ENCODE measurements around the gene PRG2. TPM values are rescaled to one million over a fixed set of nuclear protein-coding genes. Genes with fewer than 3 reads are reported as not detected.

Gene PRG2, protein sequence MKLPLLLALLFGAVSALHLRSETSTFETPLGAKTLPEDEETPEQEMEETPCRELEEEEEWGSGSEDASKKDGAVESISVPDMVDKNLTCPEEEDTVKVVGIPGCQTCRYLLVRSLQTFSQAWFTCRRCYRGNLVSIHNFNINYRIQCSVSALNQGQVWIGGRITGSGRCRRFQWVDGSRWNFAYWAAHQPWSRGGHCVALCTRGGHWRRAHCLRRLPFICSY
- total RNA-seq = 1.0 TPM

DNA sequence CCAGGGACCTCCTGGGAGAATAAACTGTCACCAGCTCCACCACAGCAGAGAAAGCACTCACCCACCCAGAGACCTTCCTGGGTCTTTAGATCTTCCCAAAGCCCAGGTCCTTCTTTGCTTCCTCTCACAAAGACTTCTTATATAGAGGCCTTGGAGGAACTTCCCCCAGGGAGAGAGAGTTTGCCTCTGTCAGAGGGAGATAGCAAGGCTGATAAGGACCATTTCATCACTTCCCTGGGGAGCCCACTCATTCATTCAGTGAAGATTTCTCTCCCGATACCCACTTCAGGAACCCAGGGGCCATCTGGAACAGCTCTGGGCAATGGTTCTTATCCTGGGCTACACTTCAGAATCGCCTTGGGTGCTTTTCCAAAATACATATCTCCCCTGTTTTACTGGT lies at the start of gene PRG2:
PRG2 (minus strand) TSS at position 116 of the 400 bp plus-strand sequence. CDS start 706 bp downstream, outside the sequence.
- no peak within 1 kb of the TSS for H3K27ac ChIP-seq (ENCODE audit: low read depth, low read length)
- peaks cover 10 to 22% (median 13%) of the 10 kb centered on the region in 3 donors for H3K4me1 ChIP-seq (ENCODE audit: control insufficient read depth in 3 of 3, insufficient read depth in 3 of 3, low read length in 3 of 3)
- no peaks in the 10 kb centered on the region for H3K36me3 ChIP-seq (ENCODE audit: control insufficient read depth in 3 of 3, insufficient read depth in 3 of 3, low read length in 3 of 3)
- no peak within 1 kb of the TSS for H3K9ac ChIP-seq (ENCODE audit: low read depth in 1 of 3, low read length in 3 of 3)
- no peaks in the 10 kb centered on the region for H3K27me3 ChIP-seq (ENCODE audit: control insufficient read depth in 3 of 3, insufficient read depth in 3 of 3, low read length in 3 of 3)
- H3K9me3 ChIP-seq (ENCODE audit: control insufficient read depth in 3 of 3, low read length in 3 of 3) = no peaks in the 10 kb centered on the region
- no peak within 1 kb of the TSS for H3K4me3 ChIP-seq (ENCODE audit: low read length in 3 of 3)

DNA sequence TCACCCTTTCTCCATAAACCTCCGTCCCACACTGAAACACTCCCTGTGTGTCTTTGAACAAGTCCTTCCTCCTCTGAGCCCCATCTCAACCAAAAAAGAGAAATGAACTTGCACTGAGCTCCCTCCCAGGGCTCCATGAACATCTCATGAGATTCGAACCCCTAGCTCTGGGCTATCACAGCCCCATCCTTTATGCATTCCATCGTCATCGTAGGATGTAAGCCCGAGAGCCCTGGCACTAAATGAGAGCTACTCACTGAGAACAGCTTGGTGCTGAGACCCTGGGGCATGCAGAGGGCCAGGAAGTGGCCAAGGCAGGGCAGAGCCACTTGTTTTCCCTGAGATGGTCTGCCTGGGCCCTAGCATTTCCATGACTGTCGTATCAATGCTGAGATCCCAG lies 49.3 kb upstream of the PRG2 start:
- Histone ChIP-seq H3K9me3 (ENCODE audit: control insufficient read depth in 3 of 3, low read length in 3 of 3) (no peaks in the 10 kb centered on the region), H3K4me1 (ENCODE audit: control insufficient read depth in 3 of 3, insufficient read depth in 3 of 3, low read length in 3 of 3) (no peaks in the 10 kb centered on the region), H3K36me3 (ENCODE audit: control insufficient read depth in 3 of 3, insufficient read depth in 3 of 3, low read length in 3 of 3) (no peaks in the 10 kb centered on the region), H3K27ac (ENCODE audit: low read depth, low read length) (no peak overlapping the region), H3K4me3 (ENCODE audit: low read length in 3 of 3) (no peak overlapping the region), H3K9ac (ENCODE audit: low read depth in 1 of 3, low read length in 3 of 3) (no peak overlapping the region), H3K27me3 (ENCODE audit: control insufficient read depth in 3 of 3, insufficient read depth in 3 of 3, low read length in 3 of 3) (no peaks in the 10 kb centered on the region)

DNA sequence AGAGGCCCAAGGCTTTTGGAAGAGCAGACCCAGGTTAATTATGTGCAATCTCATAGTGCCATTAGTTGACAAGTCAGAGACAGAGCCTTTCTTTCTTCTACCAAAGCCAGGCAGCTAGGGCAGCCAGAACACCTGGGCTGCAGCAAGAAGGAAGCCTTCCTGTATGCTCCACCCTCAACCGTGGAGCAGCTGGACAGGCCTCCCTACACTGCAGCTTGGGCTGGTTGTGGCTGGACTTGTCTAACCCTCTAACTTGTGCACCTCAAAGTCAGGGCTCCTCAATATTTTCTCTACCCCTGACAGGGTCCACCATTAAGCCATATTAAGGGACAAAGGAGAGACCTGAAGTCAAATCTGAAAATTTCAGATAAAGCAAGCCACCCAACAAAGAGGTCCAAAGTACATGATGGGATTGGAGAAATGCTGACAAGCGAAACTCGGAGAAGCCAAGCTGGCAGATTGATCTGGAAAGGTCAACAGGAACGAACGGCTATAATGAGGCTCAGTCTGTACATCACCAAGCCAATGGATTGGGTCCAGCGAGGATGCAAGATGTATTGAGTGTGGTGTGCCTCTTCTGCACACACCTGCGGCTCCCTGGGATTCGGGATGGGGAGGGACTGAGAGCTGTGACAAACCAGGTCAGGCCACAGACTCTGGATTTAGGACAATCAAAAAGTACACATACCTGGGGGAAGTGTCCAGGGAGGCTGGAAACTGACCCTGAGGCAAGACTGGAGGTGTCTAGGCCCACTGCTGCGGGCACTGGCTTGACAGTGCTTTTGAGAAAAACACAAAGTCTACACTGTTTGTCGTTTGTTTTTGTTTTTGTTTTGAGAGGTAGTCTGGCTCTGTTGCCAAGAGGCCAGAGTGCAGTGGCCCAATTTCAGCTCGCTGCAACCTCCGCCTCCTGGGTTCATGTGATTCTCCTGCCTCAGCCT lies 48.2 kb upstream of the PRG2 start:
- Histone ChIP-seq H3K4me3 (ENCODE audit: low read length in 3 of 3) (no peak overlapping the region), H3K27ac (ENCODE audit: low read depth, low read length) (no peak overlapping the region), H3K9me3 (ENCODE audit: control insufficient read depth in 3 of 3, low read length in 3 of 3) (no peaks in the 10 kb centered on the region), H3K36me3 (ENCODE audit: control insufficient read depth in 3 of 3, insufficient read depth in 3 of 3, low read length in 3 of 3) (no peaks in the 10 kb centered on the region), H3K27me3 (ENCODE audit: control insufficient read depth in 3 of 3, insufficient read depth in 3 of 3, low read length in 3 of 3) (no peaks in the 10 kb centered on the region), H3K4me1 (ENCODE audit: control insufficient read depth in 3 of 3, insufficient read depth in 3 of 3, low read length in 3 of 3) (no peaks in the 10 kb centered on the region), H3K9ac (ENCODE audit: low read depth in 1 of 3, low read length in 3 of 3) (no peak overlapping the region)

GRCh38 chr11:57436031-57436430 lies 45.6 kb upstream of the PRG2 start:
- no peaks in the 10 kb centered on the region for H3K9me3 ChIP-seq (ENCODE audit: control insufficient read depth in 3 of 3, low read length in 3 of 3)
- no peak overlapping the region for H3K4me3 ChIP-seq (ENCODE audit: low read length in 3 of 3)
- H3K36me3 ChIP-seq (ENCODE audit: control insufficient read depth in 3 of 3, insufficient read depth in 3 of 3, low read length in 3 of 3) = no peaks in the 10 kb centered on the region
- no peaks in the 10 kb centered on the region for H3K27me3 ChIP-seq (ENCODE audit: control insufficient read depth in 3 of 3, insufficient read depth in 3 of 3, low read length in 3 of 3)
- H3K27ac ChIP-seq (ENCODE audit: low read depth, low read length) = no peak overlapping the region
- H3K9ac ChIP-seq (ENCODE audit: low read depth in 1 of 3, low read length in 3 of 3) = no peak overlapping the region
- no peaks in the 10 kb centered on the region for H3K4me1 ChIP-seq (ENCODE audit: control insufficient read depth in 3 of 3, insufficient read depth in 3 of 3, low read length in 3 of 3)

DNA sequence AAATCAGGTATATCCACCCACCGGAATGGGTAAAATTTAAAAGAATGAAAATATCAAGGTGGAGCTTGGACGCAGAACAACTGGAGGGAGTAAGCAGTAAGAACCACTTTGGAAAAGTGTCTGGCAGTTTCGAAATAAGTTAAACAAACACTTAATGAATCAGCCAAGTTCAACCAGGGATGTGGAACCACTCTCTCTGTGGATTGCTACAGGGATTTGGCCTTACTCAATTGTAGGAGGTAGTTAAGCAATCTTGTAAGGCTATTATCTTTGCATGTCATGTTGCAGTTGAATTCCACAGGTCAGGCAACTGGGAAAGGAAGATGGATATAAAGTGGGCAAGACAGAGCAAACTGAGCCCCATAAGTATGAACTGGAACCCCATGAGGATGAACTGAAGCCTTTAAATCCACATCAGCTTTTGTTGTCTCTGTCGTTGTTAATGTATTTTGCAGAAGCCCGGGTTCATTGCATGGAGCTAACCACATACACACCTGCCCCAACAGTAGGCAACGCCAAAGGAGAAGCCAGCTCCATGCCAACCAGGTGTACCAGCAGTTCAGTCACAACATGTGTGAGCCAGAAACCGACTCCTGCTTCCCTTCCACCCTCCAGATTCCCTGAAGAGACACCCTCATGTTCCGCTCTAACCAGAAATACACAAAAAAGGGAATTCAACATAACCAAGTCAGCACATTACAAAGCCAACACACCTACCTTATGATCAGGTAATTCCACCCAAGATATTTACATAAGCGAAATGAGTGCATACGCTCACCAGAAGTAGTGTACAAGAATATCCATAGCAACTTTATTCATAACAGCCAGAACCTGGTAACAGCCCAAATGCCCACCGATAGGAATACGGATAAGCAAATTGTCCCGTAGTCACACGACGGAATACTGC lies 44.4 kb upstream of the PRG2 start:
- H3K27ac ChIP-seq (ENCODE audit: low read depth, low read length) = peak overlapping the region; percentile 22
- H3K9me3 ChIP-seq (ENCODE audit: control insufficient read depth in 3 of 3, low read length in 3 of 3) = no peaks in the 10 kb centered on the region

GRCh38 chr11:57432714-57433163 lies 42.3 kb upstream of the PRG2 start:
- Histone ChIP-seq H3K36me3 (ENCODE audit: control insufficient read depth in 3 of 3, insufficient read depth in 3 of 3, low read length in 3 of 3) (no peaks in the 10 kb centered on the region), H3K27me3 (ENCODE audit: control insufficient read depth in 3 of 3, insufficient read depth in 3 of 3, low read length in 3 of 3) (no peaks in the 10 kb centered on the region), H3K9me3 (ENCODE audit: control insufficient read depth in 3 of 3, low read length in 3 of 3) (no peaks in the 10 kb centered on the region), H3K4me3 (ENCODE audit: low read length in 3 of 3) (no peak overlapping the region), H3K27ac (ENCODE audit: low read depth, low read length) (no peak overlapping the region), H3K9ac (ENCODE audit: low read depth in 1 of 3, low read length in 3 of 3) (no peak overlapping the region), H3K4me1 (ENCODE audit: control insufficient read depth in 3 of 3, insufficient read depth in 3 of 3, low read length in 3 of 3) (peaks cover 8 to 9% (median 9%) of the 10 kb centered on the region in 3 donors)

More for the DNA sequence above, 44.4 kb upstream of the PRG2 start:
- Histone ChIP-seq H3K4me3 (ENCODE audit: low read length in 3 of 3) (no peak overlapping the region), H3K27me3 (ENCODE audit: control insufficient read depth in 3 of 3, insufficient read depth in 3 of 3, low read length in 3 of 3) (no peaks in the 10 kb centered on the region), H3K4me1 (ENCODE audit: control insufficient read depth in 3 of 3, insufficient read depth in 3 of 3, low read length in 3 of 3) (no peaks in the 10 kb centered on the region), H3K36me3 (ENCODE audit: control insufficient read depth in 3 of 3, insufficient read depth in 3 of 3, low read length in 3 of 3) (no peaks in the 10 kb centered on the region), H3K9ac (ENCODE audit: low read depth in 1 of 3, low read length in 3 of 3) (no peak overlapping the region)

DNA sequence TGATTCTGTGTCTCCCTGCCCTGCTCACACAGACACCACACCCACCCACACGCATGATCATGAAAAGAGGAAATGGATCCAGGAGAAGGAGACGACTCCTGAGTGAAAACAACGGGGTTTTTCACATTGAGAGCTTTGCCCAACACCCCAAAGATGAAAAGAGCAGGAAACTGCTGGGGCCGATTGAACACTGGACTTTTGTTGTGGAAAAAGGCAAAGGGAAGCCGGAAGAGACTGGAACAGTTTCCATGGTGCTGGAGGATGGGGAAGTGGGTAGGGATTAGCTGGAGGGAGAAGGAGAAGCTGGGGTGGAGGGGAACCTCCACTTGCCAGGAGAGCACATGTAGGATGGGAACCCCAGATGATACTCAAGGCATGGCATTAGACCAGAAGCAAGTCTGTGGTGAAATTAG lies 41.7 kb upstream of the PRG2 start:
- Histone ChIP-seq H3K4me1 (ENCODE audit: control insufficient read depth in 3 of 3, insufficient read depth in 3 of 3, low read length in 3 of 3) (peaks cover 13 to 15% (median 15%) of the 10 kb centered on the region in 3 donors), H3K4me3 (ENCODE audit: low read length in 3 of 3) (no peak overlapping the region), H3K27ac (ENCODE audit: low read depth, low read length) (no peak overlapping the region), H3K27me3 (ENCODE audit: control insufficient read depth in 3 of 3, insufficient read depth in 3 of 3, low read length in 3 of 3) (no peaks in the 10 kb centered on the region), H3K9ac (ENCODE audit: low read depth in 1 of 3, low read length in 3 of 3) (no peak overlapping the region), H3K9me3 (ENCODE audit: control insufficient read depth in 3 of 3, low read length in 3 of 3) (no peaks in the 10 kb centered on the region), H3K36me3 (ENCODE audit: control insufficient read depth in 3 of 3, insufficient read depth in 3 of 3, low read length in 3 of 3) (no peaks in the 10 kb centered on the region)

DNA sequence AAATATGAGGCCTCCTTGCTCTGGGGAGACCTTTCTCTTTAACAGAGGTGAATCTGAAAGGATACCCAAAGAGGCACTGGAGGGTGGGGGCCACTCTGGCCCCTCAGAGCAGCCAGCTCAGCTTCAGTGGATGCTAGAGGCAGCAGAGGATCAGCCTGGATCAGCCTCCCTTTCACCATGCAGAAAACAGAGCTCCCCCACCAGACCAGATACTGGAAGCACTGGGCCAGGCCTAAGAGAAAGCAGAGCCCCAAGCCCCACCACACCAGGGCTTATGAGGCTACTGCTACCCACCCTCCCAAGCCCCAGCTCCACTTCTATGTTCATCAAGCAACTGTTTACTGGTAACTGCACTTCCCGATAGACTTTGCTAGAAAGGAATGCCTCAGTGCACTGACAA lies 40.5 kb upstream of the PRG2 start:
- H3K9me3 ChIP-seq (ENCODE audit: control insufficient read depth in 3 of 3, low read length in 3 of 3) = no peaks in the 10 kb centered on the region
- no peak overlapping the region for H3K9ac ChIP-seq (ENCODE audit: low read depth in 1 of 3, low read length in 3 of 3)
- no peaks in the 10 kb centered on the region for H3K27me3 ChIP-seq (ENCODE audit: control insufficient read depth in 3 of 3, insufficient read depth in 3 of 3, low read length in 3 of 3)
- peaks cover 23 to 26% (median 26%) of the 10 kb centered on the region in 3 donors for H3K4me1 ChIP-seq (ENCODE audit: control insufficient read depth in 3 of 3, insufficient read depth in 3 of 3, low read length in 3 of 3)
- no peaks in the 10 kb centered on the region for H3K36me3 ChIP-seq (ENCODE audit: control insufficient read depth in 3 of 3, insufficient read depth in 3 of 3, low read length in 3 of 3)
- no peak overlapping the region for H3K4me3 ChIP-seq (ENCODE audit: low read length in 3 of 3)
- H3K27ac ChIP-seq (ENCODE audit: low read depth, low read length) = no peak overlapping the region

GRCh38 chr11:57429946-57430345 lies 39.5 kb upstream of the PRG2 start:
- Histone ChIP-seq H3K27ac (ENCODE audit: low read depth, low read length) (no peak overlapping the region), H3K36me3 (ENCODE audit: control insufficient read depth in 3 of 3, insufficient read depth in 3 of 3, low read length in 3 of 3) (no peaks in the 10 kb centered on the region), H3K4me3 (ENCODE audit: low read length in 3 of 3) (no peak overlapping the region), H3K9ac (ENCODE audit: low read depth in 1 of 3, low read length in 3 of 3) (no peak overlapping the region), H3K27me3 (ENCODE audit: control insufficient read depth in 3 of 3, insufficient read depth in 3 of 3, low read length in 3 of 3) (no peaks in the 10 kb centered on the region), H3K4me1 (ENCODE audit: control insufficient read depth in 3 of 3, insufficient read depth in 3 of 3, low read length in 3 of 3) (peaks cover 34 to 36% (median 36%) of the 10 kb centered on the region in 3 donors), H3K9me3 (ENCODE audit: control insufficient read depth in 3 of 3, low read length in 3 of 3) (no peaks in the 10 kb centered on the region)

Measured in skeletal muscle tissue (tissue), 4 donors.